Spleen (tissue), 7 donors: ENCODE measurements around the gene POMGNT2.

Experiments used
- CTCF ChIP-seq, 11 experiments: fragments of 200-600 bp in 7 of 11; fragments of 450-650 bp in 4 of 11; sonication (generic) in 4 of 11; IDR thresholded peaks in 8 of 11; conservative IDR thresholded peaks in 3 of 11; 1 replicate in 7 of 11; 2 replicates in 4 of 11; pipeline versions ENCODE4 v1.4.0 to v1.8.0; 2016 to 2021; ENCODE audit warnings: antibody characterized with exemption in 11 of 11, inconsistent platforms in 4 of 11, mild to moderate bottlenecking in 1 of 11
- POLR2A ChIP-seq, 3 donors: fragments of 450-650 bp; IDR thresholded peaks; one replicate each; pipeline ENCODE4 v1.5.1; 2017; ENCODE audit warnings: antibody characterized with exemption in 3 of 3, mild to moderate bottlenecking in 1 of 3
- donor health status: DM: no; HTN: no; CAD: no; lungs with moderate emphysema.
- donor health status: DM: no; HTN: no; CAD: no.
- donor health status: DM: no; HTN: no; CAD: no.

GRCh38 chr3:43074482-43074881 lies 31.4 kb downstream of the POMGNT2 start:
- TF ChIP-seq CTCF (IDR thresholded peaks at IDR 0.05 in 8 of 11, conservative IDR thresholded peaks at IDR 0.05 in 3 of 11) (no peak), POLR2A (IDR thresholded peaks at IDR 0.05) (no peak)
